UCSD-AML1 (cell line): ENCODE measurements around the gene DNAJC9.
"Not testable (repeated sequence)": the region's sequence is repeated elsewhere in the genome, so short reads cannot be mapped to it uniquely, and the experiment has no call there.

Source experiments
- DNase-seq: peaks from one replicate; lab custom pipeline; 2025; ENCODE audit not compliant: unreplicated experiment; lab: John Stamatoyannopoulos, UW

The DNAJC9 gene, protein sequence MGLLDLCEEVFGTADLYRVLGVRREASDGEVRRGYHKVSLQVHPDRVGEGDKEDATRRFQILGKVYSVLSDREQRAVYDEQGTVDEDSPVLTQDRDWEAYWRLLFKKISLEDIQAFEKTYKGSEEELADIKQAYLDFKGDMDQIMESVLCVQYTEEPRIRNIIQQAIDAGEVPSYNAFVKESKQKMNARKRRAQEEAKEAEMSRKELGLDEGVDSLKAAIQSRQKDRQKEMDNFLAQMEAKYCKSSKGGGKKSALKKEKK

GRCh38 chr10:73246646-73247508 lies at the start of gene DNAJC9:
Gene DNAJC9 (minus strand): TSS chr10:73247255. CDS start chr10:73247189, 66 bp downstream.
- DNase-seq = peak; percentile 94

DNA sequence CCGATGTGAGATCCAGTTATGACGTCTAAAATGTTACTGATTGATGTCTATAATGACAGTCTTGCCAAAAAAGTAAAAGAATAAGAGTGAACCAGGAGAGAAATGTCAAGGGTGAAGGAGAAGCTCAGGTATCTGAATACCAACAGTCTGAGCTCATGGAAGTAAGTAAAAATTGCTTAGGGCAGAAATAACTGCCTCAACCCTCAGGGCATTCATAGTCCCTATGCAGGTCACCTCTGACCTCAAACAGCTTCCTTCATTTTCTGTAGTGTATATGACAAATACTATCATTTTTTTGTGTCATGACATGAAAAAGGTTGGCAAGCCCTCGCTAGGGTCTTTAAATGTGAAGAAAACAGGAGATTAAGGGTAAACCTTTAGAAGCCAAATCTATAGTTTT lies 46.4 kb upstream of the DNAJC9 start:
- no peak for DNase-seq

- DNase-seq = no peak
Measured at GRCh38 chr10:73289958-73290357, 42.9 kb upstream of the DNAJC9 start.

- DNase-seq = no peak
Measured at GRCh38 chr10:73287441-73287840, 40.4 kb upstream of the DNAJC9 start.

GRCh38 chr10:73281097-73281496 lies 34.0 kb upstream of the DNAJC9 start:
- DNase-seq = no peak

GRCh38 chr10:73264423-73264822 lies 17.4 kb upstream of the DNAJC9 start:
- DNase-seq = no peak

GRCh38 chr10:73263693-73264347 lies 16.8 kb upstream of the DNAJC9 start:
- DNase-seq = no peak

DNA sequence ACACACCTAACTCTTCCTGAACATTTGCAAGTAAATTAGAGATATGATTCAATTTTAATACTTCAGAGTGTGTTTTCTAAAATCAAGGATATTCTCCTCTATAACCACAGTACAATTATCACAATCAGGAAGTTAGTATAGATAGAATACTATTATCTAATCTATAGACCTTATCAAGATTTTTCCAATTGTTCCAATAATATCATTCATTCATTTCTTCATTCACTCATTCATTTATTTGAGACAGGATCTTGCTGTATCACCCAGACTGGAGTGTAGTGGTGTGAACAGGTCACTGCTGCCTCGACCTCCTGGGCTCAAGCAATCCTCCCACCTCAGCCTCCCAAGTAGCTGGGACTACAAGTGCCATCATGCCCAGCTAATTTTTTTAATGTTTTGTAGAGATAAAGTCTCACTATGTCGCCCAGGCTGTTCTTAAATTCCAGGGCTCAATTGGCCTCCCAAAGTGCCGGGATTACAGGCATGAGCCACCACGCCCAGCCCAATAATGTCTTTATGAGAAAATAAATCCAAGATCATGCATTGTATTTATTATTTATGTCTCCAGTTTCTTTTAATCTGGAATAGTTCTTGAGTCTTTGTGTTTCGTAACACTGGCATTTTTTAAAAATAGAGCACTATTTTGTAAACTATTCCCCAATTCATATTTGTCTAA lies 16.0 kb upstream of the DNAJC9 start:
- no peak for DNase-seq

- no peak for DNase-seq
Measured at GRCh38 chr10:73262105-73262730, 15.2 kb upstream of the DNAJC9 start.

DNA sequence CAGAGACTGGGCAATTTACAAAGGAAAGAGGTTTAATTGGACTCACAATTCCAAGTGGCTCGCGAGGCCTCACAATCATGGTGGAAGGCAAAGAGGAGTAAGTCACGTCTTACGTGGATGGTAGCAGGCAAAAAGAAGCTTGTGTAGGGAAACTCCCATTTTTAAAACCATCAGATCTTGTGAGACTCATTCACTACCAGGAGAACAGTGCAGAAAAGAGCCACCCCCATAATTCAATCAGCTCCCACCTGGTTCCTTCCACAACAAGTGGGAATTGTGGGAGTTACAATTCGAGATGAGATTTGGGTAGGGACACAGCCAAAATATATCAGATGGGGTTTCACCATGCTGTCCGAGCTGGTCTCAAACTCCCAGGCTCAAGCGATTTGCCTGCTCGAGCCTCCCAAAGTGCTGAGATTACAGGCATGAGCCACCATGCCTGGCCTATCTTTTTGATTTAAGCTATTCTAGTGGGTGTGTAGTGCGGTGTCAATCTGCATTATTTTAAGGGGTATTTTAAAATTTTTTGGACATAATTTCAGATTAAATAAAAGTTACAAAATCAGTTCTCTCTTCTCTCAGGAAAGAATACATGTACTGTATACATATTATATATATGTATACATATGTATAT lies 14.4 kb upstream of the DNAJC9 start:
- no peak for DNase-seq

DNA sequence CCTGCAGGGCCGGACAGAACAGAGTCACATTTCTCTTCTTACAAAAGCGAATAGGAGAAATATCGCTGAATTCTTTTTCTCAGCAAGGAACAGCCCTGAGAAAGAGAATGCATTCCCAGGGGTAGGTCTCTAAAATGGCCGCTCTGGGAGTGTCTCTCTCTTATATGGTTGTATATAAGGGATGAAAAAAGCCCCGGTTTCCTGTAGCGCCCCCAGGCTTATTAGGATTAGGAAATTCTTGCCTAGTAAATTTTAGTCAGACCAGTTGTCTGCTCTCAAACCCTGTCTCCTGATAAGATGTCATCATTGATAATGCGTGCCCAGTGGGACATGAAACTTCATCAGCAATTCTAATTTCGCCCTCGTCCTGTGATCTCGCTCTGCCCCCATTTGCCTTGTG lies 11.6 kb upstream of the DNAJC9 start:
- DNase-seq = not testable (repeated sequence)

- no peak for DNase-seq
Measured at GRCh38 chr10:73253225-73253555, 6.1 kb upstream of the DNAJC9 start.

GRCh38 chr10:73252445-73253224 lies 5.6 kb upstream of the DNAJC9 start, which contains the start of gene MRPS16:
Gene MRPS16 (minus strand): TSS chr10:73252644. CDS start chr10:73252482, 162 bp downstream.
- DNase-seq = peak; percentile 92

- no peak for DNase-seq
Measured at GRCh38 chr10:73251683-73252444, 4.8 kb upstream of the DNAJC9 start.

DNA sequence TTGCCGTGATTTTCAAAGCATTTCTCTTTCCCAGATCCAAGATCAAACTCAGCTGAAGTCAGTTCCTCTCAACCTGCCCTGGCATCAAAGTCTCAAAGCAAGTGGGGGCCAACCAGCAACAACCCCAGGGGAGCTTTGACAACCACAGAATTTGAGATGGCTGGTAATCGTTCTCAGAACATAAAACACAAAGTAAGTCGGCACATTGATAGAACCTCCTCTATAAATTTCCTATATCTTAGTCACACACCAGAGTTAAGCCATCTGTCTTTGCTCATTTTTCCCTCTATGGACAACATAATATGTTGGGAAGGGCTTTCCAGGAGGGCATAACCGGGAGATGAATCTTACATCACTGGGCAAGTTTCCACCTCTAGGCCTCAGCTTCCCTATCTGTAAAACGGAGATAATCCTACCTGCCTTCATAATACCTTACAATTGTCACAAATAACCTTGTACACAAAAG lies 1.2 kb upstream of the DNAJC9 start:
- no peak for DNase-seq

DNA sequence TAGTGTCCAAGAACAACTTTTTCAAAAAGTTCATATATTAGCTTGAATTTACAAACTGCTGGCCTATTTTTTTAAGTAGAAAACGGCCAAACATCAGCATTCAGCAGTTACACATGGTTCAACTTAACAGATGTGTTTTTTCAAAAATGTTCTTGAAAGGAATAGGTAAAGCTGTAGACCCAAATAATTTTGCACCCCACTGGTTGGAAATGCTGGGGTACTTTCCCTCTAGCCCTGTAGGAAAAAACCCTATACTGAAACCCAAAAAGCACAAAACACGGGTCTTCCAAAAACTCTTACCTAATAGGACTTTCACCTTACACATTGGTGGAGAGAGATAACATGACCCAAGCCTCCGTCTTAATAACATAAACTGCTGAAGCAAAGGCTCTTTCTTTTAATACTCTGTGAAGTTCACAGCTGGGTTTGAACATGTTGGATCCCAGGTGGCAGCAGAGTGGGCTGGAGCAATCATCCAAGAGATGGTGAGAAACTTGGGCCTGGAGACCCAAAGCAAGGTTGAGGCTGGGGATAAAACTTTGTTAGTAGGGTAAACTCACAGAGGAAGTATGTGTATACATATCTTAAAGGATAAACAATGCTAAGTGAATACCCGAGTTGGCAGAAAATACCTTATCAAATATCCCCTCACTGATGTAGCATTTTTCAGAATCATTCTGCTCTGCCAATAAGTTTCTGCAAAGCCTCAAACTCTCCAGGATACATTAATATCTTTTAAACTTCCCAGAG lies 629 bp upstream of the DNAJC9 start:
- DNase-seq = no peak

DNA sequence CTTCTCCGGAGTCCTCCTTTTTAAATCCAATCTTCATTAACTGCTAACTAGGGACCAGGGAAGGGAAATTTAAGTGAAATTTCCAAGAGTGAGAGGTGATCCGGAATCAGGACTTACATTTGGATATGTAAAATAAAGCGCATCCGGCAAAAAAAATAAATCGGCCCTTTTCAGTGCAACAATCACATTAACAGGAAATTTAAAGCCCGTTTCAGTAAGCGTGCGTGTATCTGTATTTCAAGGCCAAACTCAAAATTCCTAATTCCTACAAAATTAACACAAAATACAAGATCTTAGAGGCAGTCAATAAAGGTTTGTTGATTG lies 771 bp downstream of the DNAJC9 start:
- no peak for DNase-seq

GRCh38 chr10:73244866-73245477 lies 2.1 kb downstream of the DNAJC9 start:
- peak; percentile 21 for DNase-seq
